GM19463 (cell line): ENCODE results near the gene RASD1.
"Not testable (repeated sequence)": the region's sequence is repeated elsewhere in the genome, so short reads cannot be mapped to it uniquely, and the experiment has no call there.

Experiments used
- ATAC-seq: cut with Tn5 transposase; IDR thresholded peaks from one replicate; pipeline ENCODE4 v1.9.1; 2021; ENCODE audit warnings: mild to moderate bottlenecking, moderate library complexity; ENCODE audit not compliant: unreplicated experiment

Gene RASD1

DNA sequence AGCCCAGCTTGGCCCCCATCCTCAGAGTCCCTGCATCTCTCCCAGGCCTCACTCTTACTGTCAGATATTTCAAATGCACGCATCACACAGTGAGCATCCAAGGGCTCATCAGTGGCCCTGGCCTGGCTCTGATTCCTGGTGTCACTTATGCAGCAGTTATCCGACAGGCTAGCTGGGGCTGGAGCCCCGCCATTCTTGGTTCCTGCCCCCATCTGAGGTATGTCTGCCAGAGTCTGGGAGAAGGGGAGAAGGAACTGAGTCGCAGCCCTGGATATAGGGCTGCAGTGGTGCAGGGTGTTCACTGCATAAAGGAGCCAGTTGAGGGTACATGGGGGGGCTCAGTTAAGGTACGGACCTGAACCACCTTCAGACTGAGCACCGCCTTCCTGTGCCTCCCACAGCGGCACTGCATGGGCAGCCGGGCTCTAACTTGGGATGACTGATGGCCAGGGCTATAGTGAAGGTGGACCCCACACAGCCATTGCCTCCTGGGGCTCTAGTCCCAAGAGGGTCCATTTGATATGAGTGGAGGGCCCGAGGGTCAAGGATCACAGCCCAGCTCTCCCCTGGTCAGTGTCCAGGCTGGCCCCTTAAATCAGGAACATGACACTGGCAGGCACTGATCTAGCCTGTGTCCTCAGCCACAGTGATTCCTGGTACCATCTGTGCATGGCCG, 1.8 kb upstream of the RASD1 start:
- no peak for ATAC-seq

DNA sequence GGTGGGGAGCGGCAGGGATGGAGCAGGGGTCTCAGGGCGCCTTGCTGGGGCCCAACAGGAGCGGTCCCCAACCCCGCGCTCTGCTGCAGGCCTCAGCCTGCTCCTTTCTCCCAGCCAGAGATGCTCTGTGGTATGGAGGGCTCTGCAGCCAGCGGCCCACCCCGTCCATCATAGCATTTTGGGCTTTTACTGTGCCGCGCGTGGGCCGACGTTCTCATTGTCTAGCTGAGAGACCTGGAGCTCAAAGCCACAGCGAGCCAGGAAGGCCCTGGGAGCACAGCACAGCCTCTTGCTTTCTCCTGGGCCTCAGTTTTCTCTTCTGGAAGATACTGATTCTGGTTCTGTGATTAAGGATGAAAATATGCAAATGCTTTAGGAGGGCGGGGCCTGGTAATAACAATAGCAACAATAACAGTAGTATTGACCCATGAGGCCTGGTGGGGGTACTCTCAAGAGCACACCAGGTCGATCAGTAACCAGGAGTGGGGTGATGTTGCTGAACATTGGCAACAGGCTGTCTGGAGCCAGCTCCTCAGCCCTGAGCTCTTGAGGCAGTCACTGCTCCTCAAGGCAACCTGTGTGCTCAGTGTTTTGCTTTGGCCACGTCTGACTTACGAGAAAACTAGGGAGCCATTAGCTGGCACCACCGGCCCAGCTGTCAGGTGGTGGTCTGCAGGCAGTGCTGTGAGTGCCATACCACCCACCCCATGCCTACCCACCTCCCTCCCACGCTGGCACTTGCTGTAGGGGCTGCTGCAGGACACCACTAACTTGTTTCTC, 1.1 kb upstream of the RASD1 start:
- no peak for ATAC-seq

DNA sequence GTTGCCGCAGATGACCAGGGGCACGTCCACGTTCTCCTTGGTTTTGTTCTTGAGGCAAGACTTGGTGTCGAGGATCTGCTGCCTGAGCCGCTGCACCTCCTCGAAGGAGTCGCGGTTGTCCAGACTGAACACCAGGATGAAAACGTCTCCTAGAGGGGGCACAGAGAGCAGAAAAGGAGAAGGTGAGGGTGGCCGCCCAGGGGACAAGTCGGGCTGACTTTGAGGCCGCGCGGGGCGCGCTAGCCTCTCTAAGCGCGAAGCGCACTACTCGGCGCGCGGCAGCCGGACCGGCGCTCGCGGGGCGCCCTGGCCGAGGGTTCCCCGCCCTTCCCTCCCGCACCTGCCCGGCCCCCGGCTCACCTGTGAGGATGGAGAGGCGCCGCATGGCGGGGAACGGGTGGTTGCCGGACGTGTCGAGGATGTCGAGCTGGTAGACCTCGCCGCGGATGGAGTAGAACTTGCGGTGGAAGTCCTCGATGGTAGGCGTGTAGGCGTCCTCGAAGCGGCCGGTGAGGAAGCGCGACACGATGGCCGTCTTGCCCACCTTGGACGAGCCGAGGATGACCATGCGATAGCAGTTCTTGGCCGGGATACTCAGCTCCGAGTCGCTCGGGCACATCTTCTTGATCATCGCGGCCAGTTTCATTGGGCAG, 533 bp downstream of the RASD1 start:
- no peak for ATAC-seq

DNA sequence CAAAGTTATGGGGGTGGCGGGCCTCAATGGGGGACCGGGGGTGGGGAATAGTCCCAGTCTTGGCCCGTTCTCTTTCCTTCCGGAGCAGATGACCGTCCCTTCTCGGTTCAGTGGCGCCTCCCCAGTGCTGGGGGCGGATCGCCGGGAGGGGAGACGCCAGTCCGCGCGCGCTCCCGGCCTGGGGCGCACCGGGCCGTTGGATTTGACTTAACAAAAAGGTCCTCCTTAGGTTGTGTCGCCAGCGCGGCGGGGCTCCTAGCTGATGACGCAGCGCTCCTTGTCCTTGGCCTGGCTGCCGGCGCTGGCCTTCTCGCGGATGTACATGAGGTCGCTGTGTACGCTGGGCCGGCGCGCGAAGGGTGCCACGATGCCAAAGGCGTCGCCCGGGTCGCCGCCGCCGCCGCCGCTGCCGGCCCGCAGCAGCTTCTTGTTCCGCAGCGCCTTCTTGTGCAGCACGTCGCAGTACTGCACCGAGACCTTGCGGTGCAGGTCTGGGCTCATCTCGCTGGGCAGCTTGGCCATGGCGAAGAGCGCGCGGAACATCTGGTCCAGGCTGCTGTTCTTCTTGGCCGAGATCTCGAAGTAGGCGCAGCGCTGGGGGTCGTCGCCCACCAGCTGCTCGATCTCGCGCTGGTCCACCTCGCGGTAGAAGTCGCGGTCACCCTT, 1.2 kb downstream of the RASD1 start:
- no peak for ATAC-seq

DNA sequence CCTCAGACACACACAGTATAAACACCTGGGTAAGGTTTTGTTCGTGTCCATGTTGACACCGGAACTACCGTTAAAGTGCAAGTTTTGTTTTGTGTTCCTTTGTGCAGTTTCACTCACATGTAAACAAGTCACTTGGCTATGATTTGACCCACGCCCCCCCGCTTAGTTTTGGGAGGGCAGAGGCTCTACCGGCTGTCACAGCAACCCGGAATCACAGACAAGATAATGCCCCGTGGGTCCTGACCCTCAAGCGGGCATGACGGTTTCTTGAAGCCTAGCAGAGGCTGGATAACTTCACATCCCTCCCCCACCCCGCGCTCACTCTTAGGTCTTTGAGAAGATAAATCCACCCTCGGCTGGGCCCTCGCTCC, 1.7 kb downstream of the RASD1 start:
- ATAC-seq = no peak

DNA sequence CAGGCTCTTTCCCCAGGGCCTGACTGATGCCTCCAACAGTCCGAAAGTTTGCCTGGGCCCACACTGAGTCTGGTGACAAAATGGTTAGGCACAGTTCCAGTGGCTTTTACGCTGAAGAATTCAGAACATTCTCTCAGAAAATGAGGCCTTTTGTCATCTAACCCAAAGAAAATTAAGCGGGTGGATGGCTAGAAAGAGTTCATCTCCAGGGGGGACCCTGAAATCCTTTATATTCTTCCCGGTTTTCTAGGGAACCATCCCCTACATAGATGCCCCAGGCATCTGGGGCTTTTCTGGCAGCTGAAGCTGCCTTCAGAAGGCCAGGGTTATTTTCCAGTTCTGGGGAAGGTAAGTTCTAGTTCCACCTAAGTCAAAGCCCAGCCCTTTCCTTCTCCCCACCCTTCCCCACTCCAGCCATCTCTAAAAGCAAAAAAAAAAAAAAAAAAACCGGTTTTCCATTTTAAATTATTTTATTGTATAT, 2.2 kb downstream of the RASD1 start:
- ATAC-seq = no peak

DNA sequence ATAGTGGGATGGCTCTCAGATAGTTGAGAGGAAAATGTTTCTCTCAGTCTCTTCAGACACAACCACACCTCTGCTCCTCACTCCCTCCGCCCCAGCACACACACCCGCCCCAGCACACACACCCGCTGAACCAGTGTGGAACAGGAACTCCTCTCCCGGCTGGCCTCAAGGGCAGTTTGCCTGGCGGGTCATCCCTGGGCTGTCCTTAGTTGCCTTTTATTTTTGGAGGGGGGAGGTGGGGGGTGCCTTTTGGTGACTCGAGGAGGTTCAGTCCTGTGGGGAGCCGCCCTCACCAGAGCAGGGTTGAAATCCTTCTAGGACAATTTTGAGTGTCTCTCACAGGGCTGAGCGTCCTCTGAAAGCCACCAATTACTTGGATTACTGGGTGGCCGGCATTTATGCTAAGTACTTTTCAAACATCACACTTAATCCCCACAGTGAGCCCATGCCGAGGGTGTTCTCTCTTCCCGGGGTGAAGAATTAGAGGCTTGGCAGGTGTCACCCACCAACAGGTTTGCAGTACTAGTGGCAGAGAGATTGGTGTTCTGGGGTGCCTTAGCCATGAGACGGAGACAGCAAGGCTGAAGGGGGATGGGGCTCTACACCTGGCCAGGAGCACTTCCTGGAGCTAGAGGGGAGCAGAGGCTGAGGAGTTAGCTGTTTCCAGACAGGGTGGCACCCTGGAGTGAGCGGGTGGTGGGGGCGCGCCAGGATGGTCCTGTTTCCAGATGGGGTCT, 2.8 kb downstream of the RASD1 start:
- no peak for ATAC-seq

DNA sequence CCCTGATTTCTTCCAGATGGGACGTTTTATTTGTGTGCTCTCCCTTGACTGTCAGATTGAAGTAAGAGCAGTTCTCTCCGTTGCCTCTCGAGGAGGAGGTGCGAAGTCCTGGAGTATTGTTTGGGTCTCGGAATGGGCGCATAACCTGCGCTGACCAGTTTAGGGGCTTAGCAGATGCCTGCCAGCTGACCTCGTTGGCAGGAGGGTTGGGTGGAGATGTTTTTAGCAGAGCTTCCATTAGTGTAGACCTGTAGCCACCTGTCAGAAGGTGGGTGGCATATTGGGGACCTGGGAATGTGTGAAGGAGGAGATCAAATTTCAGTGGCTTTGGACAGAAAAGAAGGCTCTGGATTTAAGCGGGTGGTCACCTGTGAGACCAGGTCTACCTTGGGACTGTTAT, 3.6 kb downstream of the RASD1 start:
- no peak for ATAC-seq

DNA sequence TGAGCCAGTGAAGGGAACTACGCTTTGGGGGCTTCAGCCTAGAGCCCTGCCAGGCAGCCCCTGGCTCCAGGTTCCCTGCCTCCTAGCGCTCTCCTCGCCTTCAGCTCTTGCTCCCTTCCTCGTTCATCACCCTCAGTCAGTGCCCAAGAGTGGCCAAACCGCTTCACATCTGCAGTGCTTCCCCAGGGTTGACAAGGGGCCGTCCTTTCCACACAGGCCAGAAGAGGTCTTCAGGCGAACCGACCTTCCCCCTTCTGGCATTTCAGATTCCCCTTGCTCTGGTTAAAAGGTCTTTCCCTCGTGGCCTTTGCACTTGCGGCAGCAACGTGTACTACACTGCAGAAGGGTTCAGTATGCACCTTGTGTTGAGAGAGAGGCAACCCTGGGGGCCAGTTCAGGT, 4.1 kb downstream of the RASD1 start:
- no peak for ATAC-seq

DNA sequence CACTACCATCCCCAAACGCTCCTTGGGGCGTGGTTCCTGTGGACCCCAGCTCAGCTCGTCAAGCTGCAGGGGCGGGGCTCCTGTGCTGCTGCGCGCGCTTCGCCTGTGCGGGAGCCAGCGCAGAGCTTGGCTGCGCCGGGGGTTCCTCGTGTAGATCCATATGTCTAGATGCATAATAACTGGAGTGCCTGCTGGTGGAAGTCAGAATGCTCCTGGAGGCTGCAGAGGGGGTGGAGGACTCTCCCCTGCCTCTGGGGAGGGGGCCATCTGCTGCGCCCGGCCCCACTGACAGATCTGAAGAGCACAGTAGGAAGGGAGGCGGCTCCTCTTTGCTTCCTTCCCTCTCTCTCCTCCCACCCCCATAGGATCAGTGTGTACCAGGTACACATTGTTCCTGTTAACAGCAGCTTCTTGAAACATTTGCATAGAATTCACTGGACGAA, 4.6 kb downstream of the RASD1 start:
- ATAC-seq = no peak

DNA sequence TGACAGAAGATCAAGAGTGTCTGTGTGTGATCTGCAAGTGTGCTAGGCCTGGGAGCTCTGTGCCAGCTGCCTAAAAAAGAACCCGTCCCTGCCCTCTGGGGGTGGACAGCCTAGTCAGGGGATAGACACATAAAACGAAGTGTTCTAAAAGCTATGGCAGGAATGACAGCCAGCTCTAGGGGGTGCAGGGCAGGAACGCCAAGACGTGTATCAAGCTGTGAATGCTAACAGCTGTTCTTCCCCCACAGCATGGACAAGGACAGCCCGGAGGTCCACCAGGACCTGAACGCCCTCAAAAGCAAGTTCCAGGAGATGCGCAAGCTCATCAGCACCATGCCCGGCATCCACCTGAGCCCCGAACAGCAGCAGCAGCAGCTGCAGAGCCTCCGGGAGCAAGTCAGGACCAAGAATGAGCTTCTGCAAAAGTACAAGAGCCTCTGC, 5.1 kb downstream of the RASD1 start:
- ATAC-seq = no peak

DNA sequence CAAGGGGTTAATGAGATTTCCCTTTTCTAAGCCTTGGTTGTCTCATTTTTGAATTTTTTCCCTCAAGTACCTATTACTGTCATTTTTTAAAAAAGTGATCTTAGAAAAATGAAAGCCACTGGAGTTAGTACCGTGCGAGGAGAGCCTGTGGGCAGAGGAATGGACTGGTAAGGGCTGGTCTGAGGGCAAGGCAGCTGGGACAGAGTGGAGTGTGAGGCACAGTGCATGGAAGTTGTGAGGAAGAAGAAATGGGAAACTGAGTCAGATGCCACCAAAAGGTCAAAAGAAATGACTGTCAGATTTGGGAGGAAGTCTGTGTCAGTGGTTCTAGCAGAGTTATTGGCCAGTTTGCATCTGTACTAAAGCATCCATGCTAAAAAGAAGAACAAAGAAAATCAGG, 8.2 kb downstream of the RASD1 start:
- ATAC-seq = no peak

DNA sequence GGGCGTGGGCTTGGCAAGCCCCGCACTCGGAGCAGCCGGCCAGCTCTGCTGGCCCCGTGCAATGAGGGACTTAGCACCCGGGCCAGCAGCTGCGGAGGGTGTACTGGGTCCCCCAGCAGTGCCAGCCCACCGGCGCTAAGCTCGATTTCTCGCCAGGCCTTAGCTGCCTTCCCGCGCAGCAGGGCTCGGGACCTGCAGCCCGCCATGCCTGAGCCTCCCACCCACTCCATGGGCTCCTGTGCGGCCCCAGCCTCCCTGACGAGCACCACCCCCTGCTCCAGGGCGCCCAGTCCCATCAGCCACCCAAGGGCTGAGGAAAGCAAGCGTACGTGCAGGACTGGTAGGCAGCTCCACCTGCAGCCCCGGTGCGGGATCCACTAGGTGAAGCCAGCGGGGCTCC, 9.8 kb downstream of the RASD1 start:
- not testable (repeated sequence) for ATAC-seq

DNA sequence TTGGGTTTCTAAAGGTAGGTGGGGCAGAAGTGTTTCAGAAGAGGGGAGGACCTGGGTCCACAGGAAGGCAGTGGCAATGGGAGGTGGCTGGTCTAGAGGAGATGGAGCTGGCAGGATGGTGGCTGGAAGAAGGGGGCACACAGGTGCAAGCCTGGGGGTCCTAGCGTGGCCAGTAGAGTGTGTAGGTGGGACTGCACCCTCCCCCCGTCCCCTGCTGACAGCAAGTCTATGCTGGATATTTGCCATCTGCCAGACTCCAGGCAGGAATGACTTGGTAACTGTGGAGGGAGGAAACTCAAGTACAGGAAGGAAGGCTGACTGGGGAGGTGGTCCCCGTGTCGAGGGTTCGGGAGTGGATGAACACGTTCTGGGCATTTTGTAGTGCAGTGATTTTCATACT, 10.8 kb downstream of the RASD1 start:
- no peak for ATAC-seq

DNA sequence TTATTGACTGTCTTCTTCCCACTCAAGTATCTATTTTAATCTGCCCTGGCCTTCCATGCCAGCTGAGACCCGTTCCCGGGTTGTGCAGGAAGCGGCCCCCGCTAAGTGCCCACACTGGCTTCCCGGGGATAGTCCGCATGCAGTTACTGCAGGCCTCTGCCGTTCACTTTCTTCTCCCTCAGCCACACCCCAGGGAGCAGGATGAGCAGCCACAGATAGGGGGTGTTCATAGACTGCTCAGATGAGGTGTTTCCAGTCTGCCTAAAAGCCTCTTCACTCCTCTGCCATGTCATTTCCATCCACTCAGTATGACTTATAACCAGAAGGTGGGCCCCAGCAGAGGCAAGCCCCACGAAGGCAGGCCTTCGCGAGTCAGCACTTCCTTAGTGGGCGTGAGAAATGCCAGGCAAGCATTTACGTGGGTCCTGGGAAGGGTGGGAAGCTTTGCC, 11.7 kb downstream of the RASD1 start:
- ATAC-seq = no peak

DNA sequence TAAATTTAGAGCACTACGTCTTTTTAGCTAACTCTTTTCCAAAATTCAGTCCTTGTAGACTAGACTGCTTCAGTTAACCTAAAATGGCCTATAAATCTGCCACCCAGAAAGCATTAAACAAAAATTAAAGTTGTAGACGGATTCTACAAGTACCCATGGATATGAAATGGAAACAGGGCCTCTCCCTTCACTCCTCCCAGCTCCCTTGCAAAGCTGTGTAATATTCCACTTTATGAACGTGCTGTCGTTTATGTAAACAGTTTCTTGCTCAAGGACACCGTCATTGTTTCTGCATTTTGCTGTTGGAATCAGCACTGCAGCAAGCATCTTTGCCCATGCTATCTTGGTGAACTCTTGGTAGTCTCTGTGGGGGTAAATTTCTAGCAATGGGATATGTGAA, 14.3 kb downstream of the RASD1 start:
- ATAC-seq = no peak

DNA sequence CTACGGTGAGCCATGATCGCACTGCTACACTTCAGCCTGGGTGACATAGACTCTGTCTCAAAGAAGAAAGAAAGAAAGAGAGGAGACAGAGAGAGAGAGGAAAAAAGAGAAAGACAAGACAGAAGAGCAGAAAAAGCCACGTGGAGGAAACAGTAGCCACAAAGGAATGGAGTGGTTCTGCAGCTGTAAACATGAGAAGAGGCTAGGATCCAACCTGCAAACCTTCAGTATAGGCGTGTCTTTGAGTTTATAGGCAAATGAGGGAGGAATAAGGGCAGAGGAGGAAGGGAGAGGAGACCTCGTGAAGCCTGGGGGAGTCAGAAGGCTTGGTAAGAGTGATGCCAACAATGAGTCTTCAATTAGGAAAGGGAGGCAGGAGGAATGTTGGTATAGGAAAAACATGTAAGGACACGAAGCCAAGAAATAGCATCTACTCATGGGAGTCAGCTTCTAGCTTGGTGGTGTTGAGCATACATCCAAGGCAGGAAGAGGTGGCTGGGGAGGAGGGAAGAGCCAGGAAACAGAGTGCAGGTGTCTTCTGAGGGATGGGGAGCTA, 15.5 kb downstream of the RASD1 start:
- no peak for ATAC-seq

DNA sequence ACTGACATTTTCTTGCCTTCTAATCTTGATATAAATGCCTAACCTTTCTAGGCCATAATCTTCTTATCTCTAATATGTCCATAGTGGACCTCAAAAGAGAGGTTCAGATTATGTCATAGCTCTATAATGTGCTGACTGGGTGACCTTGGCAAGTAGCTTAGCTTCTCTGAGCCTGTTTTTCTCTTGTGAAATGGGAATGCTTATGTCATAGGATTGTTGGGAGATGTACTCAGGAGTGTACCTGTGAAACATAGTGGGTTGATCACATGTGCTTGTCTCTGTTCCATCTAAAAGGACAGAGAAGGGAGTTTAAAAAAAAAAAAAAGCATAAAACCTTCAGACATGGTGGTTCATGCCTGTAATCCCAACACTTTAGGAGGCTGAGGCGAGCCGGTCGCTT, 17.0 kb downstream of the RASD1 start:
- no peak for ATAC-seq

DNA sequence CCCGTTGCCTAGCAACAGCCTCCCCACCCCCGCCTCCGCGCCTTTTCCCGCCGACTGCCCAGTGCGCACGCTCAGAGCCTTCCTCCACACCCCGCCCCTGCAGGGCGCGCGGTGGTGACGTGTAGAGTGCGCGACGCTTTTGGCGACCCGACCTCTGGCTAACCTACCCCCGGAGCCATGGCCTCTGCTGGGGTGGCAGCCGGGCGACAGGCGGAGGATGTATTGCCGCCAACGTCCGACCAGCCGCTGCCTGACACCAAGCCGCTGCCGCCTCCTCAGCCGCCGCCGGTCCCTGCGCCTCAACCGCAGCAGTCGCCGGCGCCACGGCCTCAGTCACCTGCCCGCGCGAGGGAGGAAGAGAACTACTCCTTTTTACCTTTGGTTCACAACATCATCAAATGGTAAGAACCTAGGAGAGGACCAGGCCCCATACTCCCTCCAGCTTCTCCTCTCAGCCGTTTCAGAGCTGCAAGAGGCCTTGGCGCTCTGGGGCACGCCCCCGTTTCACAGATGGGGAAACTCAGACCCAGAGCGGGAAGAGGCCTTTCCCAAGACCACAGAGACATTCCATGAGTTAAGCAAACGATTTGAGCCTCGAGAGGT, 19.2 kb downstream of the RASD1 start, which contains the start of gene MED9:
Gene MED9, plus strand, starts transcription at position 136 of the 603 bp plus-strand sequence. Its CDS starts 42 bp downstream, at position 178.
- peak; percentile 83 for ATAC-seq

DNA sequence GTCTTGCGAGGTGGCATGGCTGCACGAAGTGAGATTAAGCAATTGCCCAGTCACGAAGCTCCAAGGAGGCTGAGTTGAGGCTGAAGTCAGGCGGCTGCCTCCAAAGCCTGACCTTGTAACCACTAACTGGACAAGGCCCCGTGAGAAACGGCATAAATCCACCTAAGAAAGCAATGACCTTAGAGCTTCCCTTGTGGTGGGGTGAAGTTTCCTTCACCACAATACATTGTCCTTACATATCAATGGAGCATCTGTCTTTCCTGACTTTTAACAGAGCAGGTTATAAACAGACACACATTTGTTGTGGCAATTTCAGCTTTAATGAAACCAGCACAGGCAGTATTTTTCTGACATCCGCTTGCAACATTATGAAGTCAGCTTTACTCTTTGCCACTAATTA, 21.9 kb downstream of the RASD1 start:
- ATAC-seq = no peak
